Adrenal gland (tissue), 12 donors: Measurements from ENCODE around the gene TMEM179. TPM values are rescaled to one million over a fixed set of nuclear protein-coding genes. Genes with fewer than 3 reads are reported as not detected.
A peak's percentile ranks its signal among the peaks of the same experiment; 100 is the strongest.

Experiments
- DNase-seq, 7 donors: peaks; one replicate each; pipeline ENCODE4 v3.0.0-alpha.2; 2019 to 2020
- H3K27ac ChIP-seq, 5 donors: fragments of 200-600 bp; sonication (generic) in 4 of 5; 1 replicate in 3 of 5; 2 replicates in 2 of 5; pipeline versions ENCODE4 v1.5.1 to v1.8.0; 2016 to 2020; ENCODE audit warnings: mild to moderate bottlenecking in 1 of 5
- H3K27me3 ChIP-seq: fragments of 200-600 bp; 2 replicates; pipeline ENCODE4 v1.8.0; 2021
- H3K36me3 ChIP-seq, 2 donors: fragments of 200-600 bp; replicated peaks in 1 of 2; 1 replicate in 1 of 2; 2 replicates in 1 of 2; pipeline versions ENCODE4 v1.5.1 to v1.8.0; 2018 to 2022
- H3K4me1 ChIP-seq, 2 donors: fragments of 200-600 bp; replicated peaks in 1 of 2; 1 replicate in 1 of 2; 2 replicates in 1 of 2; pipeline versions ENCODE4 v1.5.1 to v1.8.0; 2018 to 2021
- H3K4me3 ChIP-seq, 4 donors: fragments of 200-600 bp; sonication (generic) in 3 of 4; one replicate each; pipeline ENCODE4 v1.5.1; 2016 to 2018
- H3K9me3 ChIP-seq, 3 donors: fragments of 200-600 bp; sonication (generic) in 1 of 3; replicated peaks in 1 of 3; 1 replicate in 2 of 3; 2 replicates in 1 of 3; pipeline versions ENCODE4 v1.5.1 to v1.8.0; 2016 to 2021
- CTCF ChIP-seq, 6 experiments: fragments of 450-650 bp in 4 of 6; fragments of 200-600 bp in 2 of 6; sonication (generic) in 1 of 6; IDR thresholded peaks; 1 replicate in 5 of 6; 2 replicates in 1 of 6; pipeline versions ENCODE4 v1.5.1 to v1.8.0; 2016 to 2021; ENCODE audit warnings: antibody characterized with exemption in 6 of 6, mild to moderate bottlenecking in 2 of 6, moderate library complexity in 1 of 6
- POLR2A ChIP-seq, 2 donors: fragments of 450-650 bp; IDR thresholded peaks; one replicate each; pipeline ENCODE4 v1.6.1; 2017; ENCODE audit warnings: antibody characterized with exemption in 2 of 2, mild to moderate bottlenecking in 2 of 2, moderate library complexity in 1 of 2
- WGBS, 4 donors: extraction: QIAGEN DNeasy Blood & Tissue Kit in 2 of 4; methylation state at CpG; one replicate each; pipeline versions ENCODE4 v1.1.5 to v1.1.7; 2013 to 2017; 5-methylcytosine and 5-hydroxymethylcytosine counted together
- intact Hi-C, 2 donors: fragments of 100-400 bp; cut with DNase I; formaldehyde crosslinking; loops; one replicate each; pipeline versions ENCODE4 v1.14.1 to v1.15.0; 2022 to 2023
- polyA plus RNA-seq, 3 donors: library from polyadenylated mRNA; stranded (reverse); fragments of 200-250 nt in 2 of 3; fragments of 350-450 nt in 1 of 3; fragmentation: Illumina TruSeq in 1 of 3; extraction: RNeasy Lipid Tissue Mini Kit (QIAGEN cat#74804) in 1 of 3; gene quantifications; one replicate each; pipeline ENCODE4 v1.2.3, GENCODE V29; 2013 to 2014
- total RNA-seq, 9 donors: library from RNA; depleted of rRNA in 4 of 9; stranded (reverse); fragments of >200 nt in 4 of 9; fragments of 120-200 nt in 1 of 9; fragmentation: NEBNext Ultra II Directional in 1 of 9; extraction: Animal tissue kit (Norgen Biotek cat#: 25700) in 1 of 9; gene quantifications; one replicate each; pipeline versions ENCODE4 v1.1.0 to v1.2.4, GENCODE V29; 2013 to 2023
- donor health status: healthy with polysubstance abuse.
- donor health status: Bipolar disorder and iron deficiency.
- donor health status: DM: yes; HTN: yes; CAD: no.
- donor health status: DM: no; HTN: no; CAD: no.
- donor health status: DM: no; HTN: no; CAD: no.
- donor health status: DM: yes; HTN: yes; CAD: no.

TMEM179 gene
- total and polyA plus RNA-seq, 12 donors, result 4.3 to 76.7 (median 13.2) TPM

- WGBS, 4 donors, result 76 to 81% (median 80%) methylated on average over 22 to 24 of the region's 24 CpGs
- H3K9me3 ChIP-seq, result no peaks in the 10 kb centered on the region
- TF ChIP-seq POLR2A (IDR thresholded peaks at IDR 0.05) (no peak), CTCF (IDR thresholded peaks at IDR 0.05) (no peak)
- H3K4me3 ChIP-seq, result no peak overlapping the region
- H3K36me3 ChIP-seq, result no peaks in the 10 kb centered on the region
- H3K27ac ChIP-seq, result no peak overlapping the region
- no peaks in the 10 kb centered on the region for H3K4me1 ChIP-seq
- H3K27me3 ChIP-seq, result peaks cover 5% of the 10 kb centered on the region
- intact Hi-C loops, result no loop called here
- peak in 3 of 7 donors; percentile 11 to 25 (median 13) for DNase-seq
Observed at GRCh38 chr14:104550861-104551728, 53.5 kb downstream of the TMEM179 start.

GRCh38 chr14:104550340-104550860, 54.2 kb downstream of the TMEM179 start:
- TF ChIP-seq CTCF (IDR thresholded peaks at IDR 0.05), result no peak
- no peak for TF ChIP-seq POLR2A (IDR thresholded peaks at IDR 0.05)
- 83 to 87% (median 85%) methylated on average over 13 of the region's 13 CpGs for WGBS, 4 donors
- intact Hi-C loops, result no loop called here
- no peak overlapping the region for H3K27ac ChIP-seq
- H3K4me1 ChIP-seq, result no peaks in the 10 kb centered on the region
- no peak overlapping the region for H3K4me3 ChIP-seq
- no peaks in the 10 kb centered on the region for H3K9me3 ChIP-seq
- no peaks in the 10 kb centered on the region for H3K36me3 ChIP-seq
- H3K27me3 ChIP-seq, result peaks cover 5% of the 10 kb centered on the region
- DNase-seq, result peak in 2 of 7 donors; percentile 3 to 20

GRCh38 chr14:104549536-104550339, 54.8 kb downstream of the TMEM179 start:
- 80 to 89% (median 82%) methylated on average over 5 to 8 of the region's 8 CpGs for WGBS, 4 donors
- intact Hi-C loops, result no loop called here
- Histone ChIP-seq H3K27ac (no peak overlapping the region), H3K27me3 (peaks cover 8% of the 10 kb centered on the region), H3K4me1 (no peaks in the 10 kb centered on the region), H3K36me3 (no peaks in the 10 kb centered on the region), H3K4me3 (no peak overlapping the region), H3K9me3 (no peaks in the 10 kb centered on the region)
- DNase-seq, result peak in 3 of 7 donors; percentile 8 to 20 (median 8)
- TF ChIP-seq POLR2A (IDR thresholded peaks at IDR 0.05), result no peak
- TF ChIP-seq CTCF (IDR thresholded peaks at IDR 0.05), result no peak
